C4-2B (cell line): ENCODE measurements around the gene SIK2.

Source experiments
- H3K27ac ChIP-seq: fragments of 450-650 bp; 2 replicates; pipeline ENCODE4 v1.5.1; 2017
- ZFX ChIP-seq: fragments of 450-650 bp; IDR thresholded peaks from 2 replicates; pipeline ENCODE4 v1.6.1; 2017
- TF ChIP-seq, protein P1 (sequence below): fragments of 450-650 bp; conservative IDR thresholded peaks from 2 replicates; pipeline ENCODE4 v1.5.1; 2017; ENCODE audit warnings: mild to moderate bottlenecking

Gene SIK2

GRCh38 chr11:111737444-111738210, 135.4 kb downstream of the SIK2 start:
- peak overlapping the region; percentile 7; the same call in 1 of the 2 replicates for H3K27ac ChIP-seq
- TF ChIP-seq ZFX = no peak
- TF ChIP-seq, protein P1, sequence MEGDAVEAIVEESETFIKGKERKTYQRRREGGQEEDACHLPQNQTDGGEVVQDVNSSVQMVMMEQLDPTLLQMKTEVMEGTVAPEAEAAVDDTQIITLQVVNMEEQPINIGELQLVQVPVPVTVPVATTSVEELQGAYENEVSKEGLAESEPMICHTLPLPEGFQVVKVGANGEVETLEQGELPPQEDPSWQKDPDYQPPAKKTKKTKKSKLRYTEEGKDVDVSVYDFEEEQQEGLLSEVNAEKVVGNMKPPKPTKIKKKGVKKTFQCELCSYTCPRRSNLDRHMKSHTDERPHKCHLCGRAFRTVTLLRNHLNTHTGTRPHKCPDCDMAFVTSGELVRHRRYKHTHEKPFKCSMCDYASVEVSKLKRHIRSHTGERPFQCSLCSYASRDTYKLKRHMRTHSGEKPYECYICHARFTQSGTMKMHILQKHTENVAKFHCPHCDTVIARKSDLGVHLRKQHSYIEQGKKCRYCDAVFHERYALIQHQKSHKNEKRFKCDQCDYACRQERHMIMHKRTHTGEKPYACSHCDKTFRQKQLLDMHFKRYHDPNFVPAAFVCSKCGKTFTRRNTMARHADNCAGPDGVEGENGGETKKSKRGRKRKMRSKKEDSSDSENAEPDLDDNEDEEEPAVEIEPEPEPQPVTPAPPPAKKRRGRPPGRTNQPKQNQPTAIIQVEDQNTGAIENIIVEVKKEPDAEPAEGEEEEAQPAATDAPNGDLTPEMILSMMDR = no peak

- no peak overlapping the region for H3K27ac ChIP-seq
- no peak for TF ChIP-seq ZFX
- TF ChIP-seq, protein P1 = no peak
These were observed 137.1 kb downstream of the SIK2 start for GRCh38 chr11:111739299-111739698.

- TF ChIP-seq ZFX = no peak
- TF ChIP-seq, protein P1 = no peak
- H3K27ac ChIP-seq = no peak overlapping the region
These were observed 139.5 kb downstream of the SIK2 start for GRCh38 chr11:111741751-111742150.

DNA sequence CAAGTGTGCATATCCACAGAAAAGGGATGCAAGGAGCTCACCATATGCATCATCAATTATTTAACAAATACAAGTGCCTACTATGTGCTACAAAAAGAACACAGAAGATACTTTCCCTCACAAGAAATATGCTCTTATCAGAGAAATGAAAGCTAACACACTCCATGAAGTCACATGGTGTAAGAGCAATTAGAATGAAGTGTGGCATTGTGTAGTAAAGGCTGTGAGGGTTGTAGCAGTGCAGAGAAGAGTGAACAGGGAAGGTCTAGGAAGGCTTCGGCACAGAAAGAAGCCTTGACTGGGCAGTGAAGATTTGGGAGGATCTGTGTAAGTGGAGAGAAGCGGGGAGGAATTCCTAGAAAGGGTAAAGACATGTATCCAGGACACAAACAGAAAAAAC, 141.5 kb downstream of the SIK2 start:
- no peak overlapping the region for H3K27ac ChIP-seq
- TF ChIP-seq, protein P1 = no peak
- TF ChIP-seq ZFX = no peak

DNA sequence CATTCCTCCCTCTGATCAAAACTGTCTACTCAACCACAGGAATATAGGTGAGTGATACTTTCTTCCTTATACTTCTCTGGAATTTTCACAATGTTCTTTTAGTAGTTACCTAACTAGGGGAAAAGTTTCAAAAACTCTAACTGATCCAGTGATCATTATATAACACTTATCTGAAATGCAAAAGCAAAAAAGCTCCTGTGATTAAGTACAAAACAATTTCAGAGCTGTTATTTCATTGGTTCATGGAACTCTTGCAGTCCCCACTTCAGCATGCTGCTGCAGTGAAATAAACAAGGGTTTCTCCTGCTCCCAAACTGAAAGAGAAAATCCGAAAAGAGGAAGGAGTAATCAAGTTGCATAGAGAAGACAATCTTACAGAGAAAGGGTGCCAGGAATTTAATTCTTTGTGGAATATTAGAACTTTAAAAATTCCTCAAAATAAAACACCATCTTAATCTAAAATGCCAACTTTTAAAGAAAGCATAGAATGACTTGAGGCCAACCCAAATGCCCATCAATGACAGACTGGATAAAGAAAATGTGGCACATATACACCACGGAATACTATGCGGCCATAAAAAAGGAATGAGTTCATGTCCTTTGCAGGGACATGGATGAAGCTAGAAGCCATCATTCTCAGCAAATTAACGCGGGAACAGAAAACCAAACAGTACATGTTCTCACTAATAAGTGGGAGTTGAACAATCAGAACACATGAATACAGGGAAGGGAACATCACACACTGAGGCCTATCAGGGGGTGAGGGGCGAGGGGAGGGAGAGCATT, 143.7 kb downstream of the SIK2 start:
- no peak overlapping the region for H3K27ac ChIP-seq
- TF ChIP-seq, protein P1 = no peak
- no peak for TF ChIP-seq ZFX

DNA sequence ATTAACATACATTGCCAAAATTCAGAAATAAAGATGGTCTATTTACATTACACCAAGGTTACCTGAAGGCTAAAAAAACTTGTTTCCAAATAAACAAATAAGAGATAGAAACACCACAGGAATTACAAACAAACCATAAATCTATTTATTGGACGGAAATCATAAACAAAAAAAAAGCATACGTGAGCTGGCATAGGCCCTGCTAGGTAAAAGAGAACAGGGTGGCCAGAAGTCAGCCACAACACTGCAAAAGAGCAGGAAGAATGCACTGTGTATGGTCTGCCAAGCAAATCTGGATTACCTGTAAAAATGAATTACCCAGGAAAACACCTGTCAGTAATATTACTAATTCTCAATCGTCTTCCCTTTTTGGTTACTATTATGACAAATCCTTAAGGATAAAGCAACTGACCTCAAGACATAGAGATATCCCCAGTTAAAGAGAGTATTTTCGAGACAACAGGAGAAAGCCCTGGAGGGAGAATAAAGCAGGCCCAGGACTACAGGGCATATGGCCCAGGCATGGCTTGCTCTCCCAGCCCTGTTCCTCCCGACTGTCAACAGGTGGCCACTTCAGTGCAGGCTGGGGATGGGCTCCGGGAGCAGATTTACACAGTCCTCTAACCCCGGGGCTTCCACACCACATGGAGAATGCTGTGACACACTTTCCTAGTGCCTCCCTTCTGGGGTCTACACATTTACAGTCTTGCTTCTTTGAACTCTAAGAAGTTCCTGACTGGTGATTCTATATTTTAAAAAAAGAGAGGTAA, 146.0 kb downstream of the SIK2 start:
- peak overlapping the region; percentile 73 for H3K27ac ChIP-seq

More for the DNA sequence above, 146.0 kb downstream of the SIK2 start:
- TF ChIP-seq, protein P1 = no peak
- no peak for TF ChIP-seq ZFX
